ENCODE measurements around the gene FAM47E.

FAM47E gene

GRCh38 chr4:76272073-76272472 lies 20.6 kb downstream of the FAM47E start:
- TF ChIP-seq ZBTB21 (tag by site-specific recombination; IDR thresholded peaks at IDR 0.05) = no peak
- TF ChIP-seq ZNF266 (tag by site-specific recombination; IDR thresholded peaks at IDR 0.05; ENCODE audit: low read depth) = no peak
- no peak for TF ChIP-seq ZNF140 (tag by site-specific recombination; IDR thresholded peaks at IDR 0.05)
- TF ChIP-seq ZFP41 (tag by site-specific recombination; IDR thresholded peaks at IDR 0.05; ENCODE audit: borderline replicate concordance) = no peak
- TF ChIP-seq ZNF580 (tag by site-specific recombination; IDR thresholded peaks at IDR 0.05) = no peak
- no peak for TF ChIP-seq ZNF211 (tag by site-specific recombination; IDR thresholded peaks at IDR 0.05; ENCODE audit: low read depth)
- no peak for TF ChIP-seq ZBTB49 (tag by site-specific recombination; IDR thresholded peaks at IDR 0.05; ENCODE audit: low read depth)
- TF ChIP-seq ZNF596 (tag by site-specific recombination; IDR thresholded peaks at IDR 0.05) = no peak
- TF ChIP-seq PRDM1 (tag by site-specific recombination; IDR thresholded peaks at IDR 0.05) = no peak
- no peak for TF ChIP-seq ZNF837 (tag by site-specific recombination; IDR thresholded peaks at IDR 0.05)
- POLR2A ChIA-PET = no interaction called here

GRCh38 chr4:76272582-76272981 lies 21.1 kb downstream of the FAM47E start:
- H3K9me3 ChIP-seq (ENCODE audit: control insufficient read depth, insufficient read depth, low read depth, low read length) = no peaks in the 10 kb centered on the region
- H3K36me3 ChIP-seq (ENCODE audit: control insufficient read depth in 2 of 2, insufficient read depth in 1 of 2, low read length in 2 of 2) = no peaks in the 10 kb centered on the region
- ChIA-PET CTCF (no interaction called here), POLR2A (no interaction called here)
- no peaks in the 10 kb centered on the region for H3K4me1 ChIP-seq (ENCODE audit: control insufficient read depth, insufficient read depth, low read length)
- H3K4me3 ChIP-seq (ENCODE audit: low read depth, low read length) = no peak overlapping the region
- no peak overlapping the region for H3K27ac ChIP-seq (ENCODE audit: extremely low read depth, low read depth, low read length)
- TF ChIP-seq PBX3 (CRISPR knock-in tag; IDR thresholded peaks at IDR 0.05) (no peak), REST (tag by site-specific recombination; IDR thresholded peaks at IDR 0.05) (no peak), ZNF514 (tag by site-specific recombination; IDR thresholded peaks at IDR 0.05) (no peak), OSR2 (tag by site-specific recombination; IDR thresholded peaks at IDR 0.05) (no peak), ZNF214 (tag by site-specific recombination; IDR thresholded peaks at IDR 0.05; ENCODE audit: borderline replicate concordance) (no peak), ATF2 (tag by site-specific recombination; IDR thresholded peaks at IDR 0.05; ENCODE audit: low read depth) (no peak), SALL2 (tag by site-specific recombination; IDR thresholded peaks at IDR 0.05; ENCODE audit: borderline replicate concordance) (no peak), PRDM2 (tag by site-specific recombination; IDR thresholded peaks at IDR 0.05; ENCODE audit: borderline replicate concordance) (no peak), YY2 (tag by site-specific recombination; IDR thresholded peaks at IDR 0.05) (no peak)

More at GRCh38 chr4:76272073-76272472, 20.6 kb downstream of the FAM47E start:
- Histone ChIP-seq H3K4me3 (ENCODE audit: low read depth, low read length) (no peak overlapping the region), H3K27ac (ENCODE audit: extremely low read depth, low read depth, low read length) (no peak overlapping the region), H3K36me3 (ENCODE audit: control insufficient read depth in 2 of 2, insufficient read depth in 1 of 2, low read length in 2 of 2) (no peaks in the 10 kb centered on the region), H3K9me3 (ENCODE audit: control insufficient read depth, insufficient read depth, low read depth, low read length) (no peaks in the 10 kb centered on the region), H3K4me1 (ENCODE audit: control insufficient read depth, insufficient read depth, low read length) (no peaks in the 10 kb centered on the region)
- CTCF ChIA-PET = no interaction called here

Data from HEK293 (cell line).